ENCODE measurements around the gene OVCH1. TPM values are rescaled to one million over a fixed set of nuclear protein-coding genes. Genes with fewer than 3 reads are reported as not detected.

OVCH1 gene
- total RNA-seq, 1 experiment from 2014 or later = 0.04 TPM

- TF ChIP-seq ARID4B (CRISPR knock-in tag; IDR thresholded peaks at IDR 0.05; ENCODE audit: borderline replicate concordance) = no peak
- TF ChIP-seq IRF1 (CRISPR knock-in tag; IDR thresholded peaks at IDR 0.05) = no peak
- TF ChIP-seq ZBTB21 (CRISPR knock-in tag; IDR thresholded peaks at IDR 0.05; ENCODE audit: borderline replicate concordance) = no peak
- no peak for TF ChIP-seq ZNF138 (CRISPR knock-in tag; conservative IDR thresholded peaks at IDR 0.05)
- TF ChIP-seq MAX (CRISPR knock-in tag; IDR thresholded peaks at IDR 0.05) = no peak
These were observed 37.4 kb upstream of the OVCH1 start (continued) for GRCh38 chr12:29534935-29535334.

GRCh38 chr12:29533815-29534489 is 36.5 kb upstream of the OVCH1 start:
- DNase-seq (ENCODE audit: low spot score) = no peak
- Mint-ChIP-seq H3K27me3 (ENCODE audit: low read depth) (no peaks in the 10 kb centered on the region), H3K27ac (no peak overlapping the region), H3K36me3 (no peaks in the 10 kb centered on the region), H3K9me3 (no peaks in the 10 kb centered on the region), H3K4me1 (0 out of 2 replicates have a peak, but pooled peaks cover 4% of the 10 kb centered on the region), H3K4me3 (no peak overlapping the region)
- TF ChIP-seq ZNF121 (CRISPR knock-in tag; IDR thresholded peaks at IDR 0.05) (no peak), TCF7 (CRISPR knock-in tag; IDR thresholded peaks at IDR 0.05; ENCODE audit: low read depth) (no peak), HMGXB4 (CRISPR knock-in tag; IDR thresholded peaks at IDR 0.05) (no peak), GABPB1 (CRISPR knock-in tag; IDR thresholded peaks at IDR 0.05) (no peak)
- CTCF ChIA-PET = no interaction called here
- POLR2A ChIA-PET = interaction anchor here (0.6 kb wide), 1 partner anchor 426 kb away, joined by 5 read pairs; no protein-coding TSS in a partner anchor
- no peak for ATAC-seq

- Mint-ChIP-seq H3K4me3 (no peak overlapping the region), H3K9me3 (no peaks in the 10 kb centered on the region), H3K36me3 (no peaks in the 10 kb centered on the region), H3K27ac (no peak overlapping the region), H3K4me1 (0 out of 2 replicates have a peak, but pooled peaks cover 4% of the 10 kb centered on the region), H3K27me3 (ENCODE audit: low read depth) (no peaks in the 10 kb centered on the region)
- DNase-seq (ENCODE audit: low spot score) (no peak), ATAC-seq (no peak)
- ChIA-PET CTCF (no interaction called here), POLR2A (no interaction called here)
- TF ChIP-seq PRRX2 (CRISPR knock-in tag; IDR thresholded peaks at IDR 0.05) (no peak), ZNF263 (CRISPR knock-in tag; IDR thresholded peaks at IDR 0.05; ENCODE audit: low read depth) (no peak), USF2 (CRISPR knock-in tag; IDR thresholded peaks at IDR 0.05) (no peak), OVOL2 (CRISPR knock-in tag; IDR thresholded peaks at IDR 0.05; ENCODE audit: borderline replicate concordance) (no peak), RELA (CRISPR knock-in tag; IDR thresholded peaks at IDR 0.05; ENCODE audit: borderline replicate concordance) (no peak), FOXJ3 (CRISPR knock-in tag; IDR thresholded peaks at IDR 0.05; ENCODE audit: borderline replicate concordance) (no peak), IRF2 (CRISPR knock-in tag; IDR thresholded peaks at IDR 0.05; ENCODE audit: borderline replicate concordance, low read depth) (no peak), NFYB (CRISPR knock-in tag; conservative IDR thresholded peaks at IDR 0.05; ENCODE audit: low read depth) (no peak), ZNF138 (CRISPR knock-in tag; conservative IDR thresholded peaks at IDR 0.05) (no peak), ELF4 (CRISPR knock-in tag; IDR thresholded peaks at IDR 0.05; ENCODE audit: low read depth) (no peak), HMGXB4 (CRISPR knock-in tag; IDR thresholded peaks at IDR 0.05) (no peak), ZNF121 (CRISPR knock-in tag; IDR thresholded peaks at IDR 0.05) (no peak), SMAD4 (CRISPR knock-in tag; IDR thresholded peaks at IDR 0.05) (no peak), E2F1 (CRISPR knock-in tag; IDR thresholded peaks at IDR 0.05) (no peak), TCF7 (CRISPR knock-in tag; IDR thresholded peaks at IDR 0.05; ENCODE audit: low read depth) (no peak), FOXK1 (CRISPR knock-in tag; IDR thresholded peaks at IDR 0.05) (no peak), SMAD3 (CRISPR knock-in tag; IDR thresholded peaks at IDR 0.05; ENCODE audit: borderline replicate concordance) (no peak)
These were observed 34.0 kb upstream of the OVCH1 start for GRCh38 chr12:29531471-29531870.
